Large intestine (tissue), 3 donors: ENCODE results near the gene EDIL3. TPM values are rescaled to one million over a fixed set of nuclear protein-coding genes. Genes with fewer than 3 reads are reported as not detected.

ENCODE experiments used
- DNase-seq, 2 donors: peaks; one replicate each; pipeline versions ENCODE4 v3.0.0 to v3.0.0-alpha.2; 2013
- H3K27ac ChIP-seq: one replicate; pipeline ENCODE4 v1.5.1; 2013; ENCODE audit warnings: low read length
- H3K27me3 ChIP-seq: 2 replicates; pipeline ENCODE4 v1.6.1; 2013; ENCODE audit warnings: low read length; ENCODE audit not compliant: control insufficient read depth, insufficient read depth
- H3K36me3 ChIP-seq: 2 replicates; pipeline ENCODE4 v1.6.1; 2013; ENCODE audit warnings: low read length; ENCODE audit not compliant: control insufficient read depth, insufficient read depth
- H3K4me1 ChIP-seq: one replicate; pipeline ENCODE4 v1.6.1; 2013; ENCODE audit warnings: low read length; ENCODE audit not compliant: control insufficient read depth, insufficient read depth
- H3K4me3 ChIP-seq: one replicate; pipeline ENCODE4 v1.5.1; 2013; ENCODE audit warnings: low read length
- H3K9me3 ChIP-seq: one replicate; pipeline ENCODE4 v1.6.1; 2013; ENCODE audit warnings: mild to moderate bottlenecking, low read depth, low read length, moderate library complexity; ENCODE audit not compliant: control insufficient read depth
- WGBS: methylation state at CpG from one replicate; pipeline ENCODE4 v1.1.5; 2013; ENCODE audit warnings: low lambda C conversion rate; ENCODE audit not compliant: insufficient coverage; 5-methylcytosine and 5-hydroxymethylcytosine counted together
- polyA plus RNA-seq: library from polyadenylated mRNA; unstranded; fragments of 120-200 nt; gene quantifications from one replicate; pipeline ENCODE4 v1.2.1, GENCODE V29; 2013

Gene EDIL3
- polyA plus RNA-seq, 1 donor, result 31.2 TPM

- 87% methylated on average over 2 of the region's 2 CpGs for WGBS
- DNase-seq, result no peak
- Histone ChIP-seq H3K27ac (no peak overlapping the region), H3K9me3 (no peaks in the 10 kb centered on the region), H3K36me3 (no peaks in the 10 kb centered on the region), H3K4me3 (no peak overlapping the region), H3K4me1 (no peaks in the 10 kb centered on the region), H3K27me3 (no peaks in the 10 kb centered on the region)
Observed at GRCh38 chr5:83891261-83891660, 493.4 kb downstream of the EDIL3 start.
